ENCODE results near the gene S1PR5. TPM values are rescaled to one million over a fixed set of nuclear protein-coding genes. Genes with fewer than 3 reads are reported as not detected.

Gene S1PR5
- total and polyA plus RNA-seq, 9 of the 15 experiments (the other 6 are each of a cell fraction or from before 2014, with no cell fraction given) = 0.03 to 0.54 (median 0.35) TPM; not detected in 4

DNA sequence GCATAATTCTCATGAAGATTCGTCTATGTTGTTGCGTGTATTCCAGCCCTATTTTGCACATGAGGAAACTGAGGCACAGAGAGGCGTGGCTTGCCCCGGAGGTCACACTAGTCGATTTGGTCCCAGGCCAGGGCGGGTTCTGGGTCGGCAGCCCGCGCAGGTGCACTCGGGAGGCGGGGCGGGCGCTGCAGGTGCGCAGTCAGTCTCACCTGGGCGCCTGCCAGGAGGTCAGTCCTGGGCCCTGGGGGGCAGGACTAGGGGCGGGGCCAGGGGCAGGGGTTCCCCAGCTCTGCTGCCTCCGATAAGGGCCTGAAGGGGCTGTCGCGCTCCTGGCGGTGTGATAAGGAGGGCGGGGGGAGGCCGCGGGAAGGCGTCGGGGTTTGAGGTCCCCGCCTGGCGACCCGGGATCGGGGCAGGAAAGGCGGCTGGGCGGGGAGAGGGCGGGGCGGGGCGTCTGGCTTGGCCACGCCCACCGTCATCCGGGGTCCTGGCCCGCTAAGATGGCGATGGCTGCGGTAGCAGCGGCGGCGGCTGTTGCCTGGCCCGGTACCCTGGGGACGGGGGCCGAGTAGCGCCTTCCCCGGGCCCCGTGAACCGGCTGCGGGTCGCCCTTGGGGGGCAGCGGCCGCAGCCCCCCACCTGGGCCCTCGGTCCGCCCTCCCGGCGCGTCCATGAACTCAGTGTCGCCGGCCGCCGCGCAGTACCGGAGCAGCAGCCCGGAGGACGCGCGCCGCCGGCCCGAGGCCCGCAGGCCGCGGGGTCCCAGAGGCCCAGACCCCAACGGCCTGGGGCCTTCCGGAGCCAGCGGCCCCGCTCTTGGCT is 26.4 kb upstream of the S1PR5 start, which contains the start of gene ATG4D (continued):
- no peak for TF ChIP-seq NR4A1 (CRISPR knock-in tag; IDR thresholded peaks at IDR 0.05)
- TF ChIP-seq NR4A1 (tag; IDR thresholded peaks at IDR 0.05) = no peak
- TF ChIP-seq DLX4 (CRISPR knock-in tag; IDR thresholded peaks at IDR 0.05) = no peak
- TF ChIP-seq, protein P1, sequence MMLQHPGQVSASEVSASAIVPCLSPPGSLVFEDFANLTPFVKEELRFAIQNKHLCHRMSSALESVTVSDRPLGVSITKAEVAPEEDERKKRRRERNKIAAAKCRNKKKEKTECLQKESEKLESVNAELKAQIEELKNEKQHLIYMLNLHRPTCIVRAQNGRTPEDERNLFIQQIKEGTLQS (IDR thresholded peaks at IDR 0.05) = no peak
- TF ChIP-seq, protein P1 (CRISPR knock-in tag; conservative IDR thresholded peaks at IDR 0.05) = no peak
- TF ChIP-seq OTX1 (CRISPR knock-in tag; IDR thresholded peaks at IDR 0.05) = no peak
- peak; percentile 70 for TF ChIP-seq SMARCA4 (IDR thresholded peaks at IDR 0.05)
- peak; percentile 90 for TF ChIP-seq TBP (optimal IDR thresholded peaks at IDR 0.05; ENCODE audit: low read depth, low read length)
- TF ChIP-seq, protein P2, sequence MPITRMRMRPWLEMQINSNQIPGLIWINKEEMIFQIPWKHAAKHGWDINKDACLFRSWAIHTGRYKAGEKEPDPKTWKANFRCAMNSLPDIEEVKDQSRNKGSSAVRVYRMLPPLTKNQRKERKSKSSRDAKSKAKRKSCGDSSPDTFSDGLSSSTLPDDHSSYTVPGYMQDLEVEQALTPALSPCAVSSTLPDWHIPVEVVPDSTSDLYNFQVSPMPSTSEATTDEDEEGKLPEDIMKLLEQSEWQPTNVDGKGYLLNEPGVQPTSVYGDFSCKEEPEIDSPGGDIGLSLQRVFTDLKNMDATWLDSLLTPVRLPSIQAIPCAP (CRISPR knock-in tag; IDR thresholded peaks at IDR 0.05; ENCODE audit: borderline replicate concordance) = no peak
- no peak for TF ChIP-seq CEBPZ (IDR thresholded peaks at IDR 0.05; ENCODE audit: borderline replicate concordance, low read depth, low read length)
- TF ChIP-seq UBTF (IDR thresholded peaks at IDR 0.05; ENCODE audit: borderline replicate concordance in 1 of 2, low read depth in 2 of 2, low read length in 2 of 2) = peak; percentile 29 to 75; a peak in 3 of 4 replicates
- TF ChIP-seq BRF1 (IDR thresholded peaks at IDR 0.05; ENCODE audit: borderline replicate concordance, extremely low read depth, insufficient read length) = no peak
- TF ChIP-seq ETV1 (tag; conservative IDR thresholded peaks at IDR 0.05; ENCODE audit: low read depth) = no peak
- no peak for TF ChIP-seq ZC3H8 (IDR thresholded peaks at IDR 0.05)
- no peak for TF ChIP-seq ELF1 (tag; IDR thresholded peaks at IDR 0.05)
- no peak for TF ChIP-seq ELF2 (CRISPR knock-in tag; IDR thresholded peaks at IDR 0.05)
- no peak for TF ChIP-seq KLF6 (CRISPR knock-in tag; IDR thresholded peaks at IDR 0.05; ENCODE audit: borderline replicate concordance)
- no peak for TF ChIP-seq TCF7L2 (IDR thresholded peaks at IDR 0.05; ENCODE audit: low read depth, low read length)
- no peak for TF ChIP-seq STAT5B (CRISPR knock-in tag; IDR thresholded peaks at IDR 0.05)
- TF ChIP-seq ZNF830 (CRISPR knock-in tag; IDR thresholded peaks at IDR 0.05) = no peak
- TF ChIP-seq RBM39 (optimal IDR thresholded peaks at IDR 0.05; ENCODE audit: low read depth, low read length) = no peak

Measured in K562 (cell line).